ENCODE results near the gene ARMC9. TPM values are rescaled to one million over a fixed set of nuclear protein-coding genes. Genes with fewer than 3 reads are reported as not detected.
"Not testable (repeated sequence)": the region's sequence is repeated elsewhere in the genome, so short reads cannot be mapped to it uniquely, and the experiment has no call there.

Gene ARMC9
- total RNA-seq, 2 donors from 2014 or later: 2.0 to 4.0 TPM

DNA sequence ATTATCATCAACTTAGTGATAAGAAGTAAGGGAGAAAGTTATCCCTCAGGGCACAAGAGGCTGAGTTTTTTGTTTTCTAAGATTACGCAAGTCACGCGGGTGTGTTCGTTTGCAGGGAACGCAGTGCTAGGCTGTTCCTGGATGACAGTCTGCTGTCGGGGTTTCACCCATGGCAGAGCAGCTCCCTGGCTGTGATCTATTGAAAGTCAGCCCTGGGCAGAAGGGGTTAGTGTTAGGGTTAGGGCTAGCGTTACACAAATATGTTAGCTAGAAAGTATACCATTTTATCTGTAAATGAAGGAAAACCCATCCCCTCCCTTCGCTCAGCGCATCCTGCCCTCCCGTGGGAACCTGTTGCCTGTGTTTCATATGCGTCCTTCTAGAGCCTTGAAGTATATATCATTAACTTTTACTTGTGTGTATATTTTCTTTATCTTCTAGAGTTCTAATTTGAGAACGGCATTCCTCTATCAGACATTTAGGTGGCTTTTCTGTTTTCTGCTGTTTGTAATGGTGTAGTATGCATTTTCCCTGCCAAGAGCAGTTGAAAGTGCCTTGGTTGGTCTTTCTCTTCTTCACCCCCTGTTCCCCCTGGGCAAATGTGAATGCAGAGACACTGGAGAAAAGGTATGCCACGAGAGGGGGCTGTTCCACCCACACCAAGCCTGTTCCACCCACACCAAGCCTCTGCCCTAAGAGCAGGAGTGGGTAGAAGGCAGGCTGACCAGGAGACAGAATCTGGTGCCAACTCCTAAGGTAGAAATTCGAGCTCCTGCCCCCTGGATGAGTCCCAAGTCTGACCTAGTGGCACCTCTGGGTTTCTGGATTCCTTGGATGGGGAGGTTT lies 47.0 kb downstream of the ARMC9 start:
- no peak for ATAC-seq
- Mint-ChIP-seq H3K36me3 (no peaks in the 10 kb centered on the region), H3K27ac (no peak overlapping the region), H3K9me3 (no peaks in the 10 kb centered on the region)
- DNase-seq (ENCODE audit: low spot score in 2 of 2): no peak

DNA sequence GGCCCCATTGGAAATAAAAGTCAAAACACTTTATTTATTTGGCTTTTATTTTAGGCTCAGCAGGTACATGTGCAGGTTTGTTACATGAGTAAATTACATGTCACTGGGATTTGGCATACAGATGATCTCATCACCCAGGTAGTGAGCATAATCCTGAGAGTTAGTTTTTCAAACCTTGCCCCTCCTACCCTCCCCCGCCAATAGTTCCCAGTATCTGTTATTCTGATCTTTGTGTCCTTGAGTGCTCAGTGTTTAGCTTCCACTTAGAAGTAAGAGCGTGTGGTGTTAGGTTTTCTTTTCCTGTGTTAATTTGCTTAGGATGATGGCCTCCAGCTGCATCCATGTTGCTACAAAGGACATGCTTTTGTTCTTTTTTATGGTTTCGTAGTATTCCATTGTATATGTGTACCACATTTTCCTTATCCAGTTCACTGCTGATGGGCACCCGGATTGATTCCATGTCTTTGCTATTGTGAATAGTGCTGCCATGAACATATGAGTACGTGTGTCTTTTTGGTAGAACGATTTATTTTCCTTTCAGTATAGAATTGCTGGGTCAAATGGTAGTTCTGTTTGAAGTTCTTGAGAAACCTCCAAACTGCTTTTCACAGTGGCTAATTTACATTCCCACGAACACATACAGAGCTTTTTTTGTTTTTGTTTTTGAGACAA lies 47.9 kb downstream of the ARMC9 start:
- Mint-ChIP-seq H3K9me3 (no peaks in the 10 kb centered on the region), H3K27ac (no peak overlapping the region), H3K36me3 (no peaks in the 10 kb centered on the region)
- ATAC-seq (no peak), DNase-seq (ENCODE audit: low spot score in 2 of 2) (no peak)

DNA sequence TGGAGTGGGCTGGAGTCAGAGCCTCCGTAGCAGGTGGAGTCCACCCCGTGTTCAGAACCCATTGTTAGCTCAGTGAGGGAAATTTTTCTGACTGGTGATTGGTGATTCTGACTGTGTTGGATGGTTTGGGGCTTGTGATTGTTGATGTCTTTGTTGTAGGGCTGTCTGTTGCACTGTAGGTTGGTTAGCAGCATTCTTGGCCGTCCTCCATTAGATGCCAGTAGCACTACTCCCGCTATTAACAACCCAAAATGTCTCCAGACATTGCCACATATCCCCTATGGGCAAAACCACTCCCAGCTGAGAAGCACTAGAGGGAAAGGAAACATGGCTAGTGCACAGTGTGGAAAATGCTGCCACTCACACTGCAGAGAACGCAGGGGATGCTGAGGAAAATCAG lies 51.7 kb downstream of the ARMC9 start:
- Mint-ChIP-seq H3K36me3 (no peaks in the 10 kb centered on the region), H3K27ac (peak overlapping the region in 1 of 2 donors; percentile 8), H3K9me3 (no peaks in the 10 kb centered on the region)
- ATAC-seq: no peak
- no peak for DNase-seq (ENCODE audit: low spot score in 2 of 2)

DNA sequence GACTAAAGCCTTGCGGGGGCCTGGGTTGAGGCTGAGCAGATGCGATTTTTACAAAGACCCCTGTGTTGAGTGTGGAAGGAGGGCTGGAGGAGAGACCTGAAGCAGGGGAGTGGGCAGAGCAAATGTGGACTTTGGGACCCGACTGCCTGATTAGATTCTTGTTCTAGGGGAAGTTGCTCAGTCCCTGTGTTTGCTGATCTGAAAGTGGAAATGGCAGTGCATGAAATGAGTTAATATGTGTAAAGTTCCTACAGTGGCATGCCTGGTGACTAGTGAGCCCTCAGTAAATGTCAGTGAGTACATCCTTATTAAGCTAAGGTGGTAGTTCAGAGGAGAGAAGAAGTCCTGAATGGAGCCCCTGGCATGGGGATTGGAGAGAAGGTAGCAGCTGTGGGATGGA lies 52.3 kb downstream of the ARMC9 start:
- ATAC-seq (no peak), DNase-seq (ENCODE audit: low spot score in 2 of 2) (no peak)
- no peak overlapping the region for H3K27ac Mint-ChIP-seq
- no peaks in the 10 kb centered on the region for H3K36me3 Mint-ChIP-seq
- H3K9me3 Mint-ChIP-seq: no peaks in the 10 kb centered on the region

DNA sequence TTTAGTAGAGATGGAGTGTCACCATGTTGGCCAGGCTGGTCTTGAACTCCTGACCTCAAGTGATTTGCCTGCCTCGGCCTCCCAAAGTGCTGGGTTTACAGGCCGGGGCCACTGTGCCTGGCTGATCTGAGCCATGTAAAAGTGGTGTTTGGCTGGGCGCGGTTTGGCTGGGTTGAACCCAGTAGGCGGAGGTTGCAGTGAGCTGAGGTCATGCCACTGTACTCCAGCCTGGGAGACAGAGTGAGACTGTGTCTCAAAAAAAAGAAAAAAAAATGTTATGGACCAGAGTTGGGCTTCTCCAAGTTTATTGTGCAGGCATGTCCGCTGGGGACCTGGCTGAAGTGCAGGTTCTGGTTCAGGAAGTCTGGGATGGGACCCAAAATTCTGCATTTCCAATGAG lies 54.9 kb downstream of the ARMC9 start:
- not testable (repeated sequence) for DNase-seq (ENCODE audit: low spot score in 2 of 2); ATAC-seq; H3K27ac Mint-ChIP-seq; H3K9me3 Mint-ChIP-seq; H3K36me3 Mint-ChIP-seq

DNA sequence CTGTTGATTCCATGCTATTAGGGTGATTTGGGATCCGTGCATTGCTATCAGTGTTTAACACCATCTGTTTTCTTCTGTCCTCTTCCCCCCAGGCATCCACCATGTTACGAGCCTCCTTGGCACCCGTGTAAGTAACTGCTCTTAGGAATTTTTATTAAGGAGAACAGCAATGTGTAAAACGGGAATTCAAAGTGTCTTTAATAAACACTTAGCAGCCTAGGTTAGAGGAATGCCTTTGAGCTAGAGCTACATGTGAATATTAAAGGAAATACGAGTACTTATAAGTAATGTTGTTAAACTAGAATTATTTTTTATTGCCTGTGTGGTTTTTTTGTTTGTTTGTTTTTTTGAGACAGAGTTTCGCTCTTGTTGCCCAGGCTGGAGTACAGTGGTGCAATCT lies 58.1 kb downstream of the ARMC9 start:
- Mint-ChIP-seq H3K36me3 (no peaks in the 10 kb centered on the region), H3K27ac (no peak overlapping the region), H3K9me3 (no peaks in the 10 kb centered on the region)
- ATAC-seq (no peak), DNase-seq (ENCODE audit: low spot score in 2 of 2) (no peak)

DNA sequence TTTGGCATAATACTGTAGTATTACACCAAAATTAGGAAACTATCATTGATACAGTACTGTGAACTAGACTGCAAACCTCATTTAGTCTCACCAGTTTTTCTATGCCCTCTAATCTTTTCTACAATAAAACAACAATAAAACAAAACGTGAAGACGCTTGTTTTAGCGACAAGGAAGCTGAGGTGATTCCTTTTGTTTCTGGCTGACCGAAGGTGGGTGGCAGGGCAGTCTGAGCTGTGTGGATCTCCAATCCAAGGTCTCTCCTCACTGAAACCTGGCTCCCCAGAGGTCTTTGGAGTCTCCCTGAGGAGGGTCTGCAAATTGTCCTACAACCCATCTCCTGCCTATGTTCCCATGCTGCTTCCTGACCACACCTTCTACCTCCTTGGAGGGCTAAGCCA lies 59.3 kb downstream of the ARMC9 start:
- Mint-ChIP-seq H3K36me3 (no peaks in the 10 kb centered on the region), H3K27ac (no peak overlapping the region), H3K9me3 (no peaks in the 10 kb centered on the region)
- ATAC-seq: no peak
- DNase-seq (ENCODE audit: low spot score in 2 of 2): no peak

DNA sequence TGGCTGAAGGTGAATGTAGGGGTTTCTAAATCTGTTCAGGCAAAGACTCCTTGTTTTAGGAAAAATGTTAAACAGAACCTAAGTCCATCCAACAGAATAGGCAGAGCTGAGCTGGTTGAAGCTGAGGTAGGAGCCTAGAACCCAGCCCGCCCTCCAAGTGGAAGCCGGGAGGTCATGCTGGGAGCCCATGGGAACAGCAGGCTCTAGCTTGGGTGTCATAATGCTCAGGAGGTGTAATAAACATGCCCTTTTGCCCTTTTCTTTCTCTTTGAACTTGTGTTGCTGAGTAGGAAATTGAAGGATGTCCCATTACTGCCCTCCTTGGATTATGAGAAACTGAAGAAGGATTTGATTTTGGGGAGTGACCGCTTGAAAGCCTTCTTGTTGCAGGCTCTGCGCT lies 60.3 kb downstream of the ARMC9 start:
- no peaks in the 10 kb centered on the region for H3K9me3 Mint-ChIP-seq
- H3K27ac Mint-ChIP-seq: no peak overlapping the region
- DNase-seq (ENCODE audit: low spot score in 2 of 2) (no peak), ATAC-seq (no peak)
- H3K36me3 Mint-ChIP-seq: no peaks in the 10 kb centered on the region

DNA sequence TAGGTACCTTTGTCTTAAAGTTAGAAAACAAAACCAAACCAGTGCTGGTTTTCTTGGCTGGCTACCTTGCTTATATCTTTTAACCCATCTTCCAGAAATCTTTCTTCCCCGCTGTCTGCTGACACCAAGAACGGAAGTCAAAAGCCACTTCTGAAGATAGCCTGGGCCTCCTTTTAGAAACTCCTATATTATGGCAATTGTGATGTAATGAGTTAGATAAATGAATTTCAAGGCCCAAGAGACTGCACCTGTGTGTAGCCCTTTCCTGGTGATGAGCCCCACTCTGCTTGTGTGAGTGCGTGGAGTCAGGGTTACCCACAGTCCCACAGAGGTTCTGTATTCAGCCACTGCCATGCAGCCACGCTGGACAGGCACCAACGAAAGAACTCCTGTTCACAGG lies 60.7 kb downstream of the ARMC9 start:
- ATAC-seq: peak in 1 of 2 donors; percentile 34
- Mint-ChIP-seq H3K36me3 (no peaks in the 10 kb centered on the region), H3K9me3 (no peaks in the 10 kb centered on the region), H3K27ac (no peak overlapping the region)
- DNase-seq (ENCODE audit: low spot score in 2 of 2): no peak

DNA sequence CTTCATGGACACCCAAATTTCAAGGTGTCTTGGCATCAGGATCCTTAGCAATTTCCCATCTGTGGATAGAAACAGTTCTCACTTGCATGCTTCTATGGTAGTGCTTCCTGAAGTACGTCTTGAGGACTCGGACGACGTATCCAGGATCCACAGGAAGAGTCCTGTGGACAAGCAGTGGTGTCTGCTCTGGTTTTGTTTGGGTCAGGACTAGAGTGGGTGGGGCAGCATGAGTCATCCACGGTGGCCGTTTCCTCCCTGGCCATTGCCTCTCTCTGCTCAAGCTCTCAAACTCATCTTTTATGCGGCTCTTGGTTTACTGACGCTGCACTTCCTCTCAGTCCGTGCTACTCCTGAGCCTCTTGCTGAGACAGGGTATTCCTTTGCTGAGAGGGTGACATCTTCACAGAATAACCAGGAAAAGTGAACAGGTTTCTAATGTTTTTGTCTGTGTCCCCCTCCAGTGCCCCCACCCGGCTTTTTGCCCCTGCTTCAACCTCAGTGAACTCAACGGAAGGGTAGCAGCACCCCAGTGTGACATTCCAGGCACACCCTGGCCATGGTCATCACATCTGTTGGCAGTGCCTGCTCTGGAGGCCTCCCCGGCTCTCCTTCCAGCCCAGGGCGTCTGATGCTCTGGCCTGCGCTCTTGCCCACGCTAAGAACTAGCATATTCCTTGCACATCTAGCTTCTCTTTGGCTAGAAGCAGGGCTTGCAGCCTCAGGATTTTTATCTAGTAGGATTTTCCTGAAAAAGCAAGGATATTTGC lies 62.2 kb downstream of the ARMC9 start:
- no peak for ATAC-seq
- no peaks in the 10 kb centered on the region for H3K36me3 Mint-ChIP-seq

DNA sequence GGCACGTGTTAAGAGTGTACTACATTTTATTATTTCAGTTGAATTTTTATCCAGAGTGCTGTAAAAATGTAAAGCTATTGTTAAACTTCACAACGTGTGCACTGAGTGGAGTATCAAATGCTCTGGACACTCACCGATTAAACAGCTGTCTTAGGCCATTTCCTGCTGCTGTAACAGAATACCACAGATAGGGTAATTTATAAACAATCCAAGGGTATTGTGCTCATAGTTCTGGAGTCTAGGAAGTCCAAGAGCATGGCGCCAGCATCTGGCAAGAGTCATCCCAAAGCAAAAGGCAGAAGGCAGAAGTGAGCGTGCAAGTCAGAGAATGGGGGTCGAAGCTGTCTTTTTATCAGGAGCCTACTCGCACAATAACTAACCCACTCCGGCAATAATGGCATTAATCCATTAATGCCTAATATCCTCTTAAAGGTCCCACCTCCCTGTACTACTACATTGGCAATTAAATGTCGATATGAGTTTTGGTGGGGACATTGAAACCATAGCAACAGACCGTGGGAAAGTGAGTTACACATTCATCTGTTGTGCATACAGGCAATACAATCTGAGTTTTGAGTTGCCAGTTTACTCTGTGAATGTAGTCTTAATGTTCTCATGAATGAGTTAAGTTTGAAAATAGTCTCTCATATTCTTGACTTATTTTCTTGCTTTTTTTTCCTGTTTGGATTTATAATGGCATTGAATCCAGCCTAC lies 64.8 kb downstream of the ARMC9 start:
- H3K36me3 Mint-ChIP-seq: no peaks in the 10 kb centered on the region
- ATAC-seq (no peak), DNase-seq (ENCODE audit: low spot score in 2 of 2) (no peak)
- H3K9me3 Mint-ChIP-seq: no peaks in the 10 kb centered on the region
- H3K27ac Mint-ChIP-seq: no peak overlapping the region

More for the DNA sequence above, 62.2 kb downstream of the ARMC9 start:
- Mint-ChIP-seq H3K27ac (no peak overlapping the region), H3K9me3 (no peaks in the 10 kb centered on the region)
- no peak for DNase-seq (ENCODE audit: low spot score in 2 of 2)

DNA sequence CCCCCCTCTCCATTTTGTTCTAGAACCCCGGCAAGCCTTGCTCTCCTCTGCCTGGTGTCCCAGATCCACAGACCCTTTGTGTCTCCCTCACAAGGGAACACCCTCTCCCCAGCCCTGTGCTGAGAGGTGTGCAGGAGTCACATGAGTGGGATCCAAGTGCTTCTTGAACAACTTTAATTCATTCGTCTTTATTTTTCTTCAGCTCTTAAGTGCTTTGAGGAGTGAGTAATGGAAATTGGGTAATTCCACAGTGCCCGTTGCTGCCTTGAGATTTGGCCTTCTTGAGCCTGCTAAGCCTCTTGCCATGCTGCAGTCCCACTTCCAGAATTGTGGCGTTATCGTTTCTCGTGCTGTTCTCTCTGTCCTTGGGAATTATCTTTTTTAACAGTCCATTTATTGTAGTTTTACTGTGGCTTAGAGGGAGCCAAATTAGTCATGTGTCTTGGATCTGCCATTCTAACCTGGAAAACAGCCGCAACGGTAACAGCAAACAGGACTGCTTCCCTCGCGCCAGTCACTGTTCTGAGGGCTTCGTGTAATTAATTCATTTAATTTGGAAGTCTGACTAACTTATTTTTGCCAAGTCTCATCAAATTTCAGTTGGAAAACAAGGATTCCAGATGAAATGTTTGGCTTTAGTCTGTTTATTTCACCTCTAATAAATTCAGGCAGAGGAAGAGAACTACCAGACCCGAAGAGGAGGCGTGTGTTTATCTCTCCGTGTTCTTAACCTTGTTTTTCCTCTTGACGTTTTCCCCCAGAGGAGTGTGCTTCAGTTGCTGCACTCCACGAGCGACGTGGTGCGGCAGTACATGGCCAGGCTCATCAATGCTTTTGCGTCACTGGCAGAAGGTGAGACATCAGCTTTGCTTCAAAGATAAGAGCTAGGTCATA lies 72.0 kb downstream of the ARMC9 start:
- ATAC-seq (no peak), DNase-seq (ENCODE audit: low spot score in 2 of 2) (no peak)
- H3K9me3 Mint-ChIP-seq: no peaks in the 10 kb centered on the region
- no peak overlapping the region for H3K27ac Mint-ChIP-seq
- no peaks in the 10 kb centered on the region for H3K36me3 Mint-ChIP-seq

DNA sequence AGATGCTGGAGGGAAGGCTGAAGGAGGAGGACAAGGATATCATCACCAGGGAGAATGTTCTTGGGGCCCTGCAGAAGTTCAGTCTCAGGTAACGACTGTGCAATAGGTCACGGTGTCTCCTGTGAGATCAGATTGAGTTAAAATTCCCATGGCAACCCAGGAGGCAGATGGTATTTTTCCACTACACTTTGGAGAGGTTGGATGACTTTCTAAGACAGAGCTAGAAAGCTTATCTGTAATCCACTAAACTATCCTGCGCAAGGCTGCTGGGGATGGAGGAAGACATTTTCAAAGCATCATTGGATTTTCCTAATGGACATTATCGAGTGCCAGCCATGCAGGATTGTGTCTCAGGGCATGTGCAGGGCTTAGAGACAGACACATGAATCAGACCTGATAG lies 74.6 kb downstream of the ARMC9 start:
- Mint-ChIP-seq H3K36me3 (no peaks in the 10 kb centered on the region), H3K9me3 (no peaks in the 10 kb centered on the region), H3K27ac (no peak overlapping the region)
- DNase-seq (ENCODE audit: low spot score in 2 of 2): no peak
- ATAC-seq: no peak

DNA sequence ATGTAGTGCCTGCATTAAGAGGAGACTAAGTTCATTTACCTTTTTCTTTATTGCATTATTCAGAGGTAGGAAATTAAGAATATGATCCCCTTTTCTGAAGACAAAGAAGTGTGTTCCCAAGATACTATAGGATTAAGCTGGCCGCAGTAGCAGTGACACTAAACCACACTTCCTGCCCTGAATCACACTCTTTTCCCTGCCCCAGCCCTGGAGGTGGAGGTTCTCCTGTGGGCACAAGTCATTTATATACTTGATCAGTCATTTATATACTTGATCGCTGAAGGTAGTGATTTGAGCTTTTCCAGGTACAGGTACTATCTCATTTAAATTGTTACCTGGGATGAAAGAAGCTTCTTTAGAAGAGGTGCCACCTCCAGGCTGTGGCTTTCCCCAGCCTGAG lies 78.6 kb downstream of the ARMC9 start:
- DNase-seq (ENCODE audit: low spot score in 2 of 2) (peak in 1 of 2 donors; percentile 26), ATAC-seq (peak; percentile 68 to 78)
- H3K9me3 Mint-ChIP-seq: no peaks in the 10 kb centered on the region
- H3K27ac Mint-ChIP-seq: no peak overlapping the region
- H3K36me3 Mint-ChIP-seq: no peaks in the 10 kb centered on the region

DNA sequence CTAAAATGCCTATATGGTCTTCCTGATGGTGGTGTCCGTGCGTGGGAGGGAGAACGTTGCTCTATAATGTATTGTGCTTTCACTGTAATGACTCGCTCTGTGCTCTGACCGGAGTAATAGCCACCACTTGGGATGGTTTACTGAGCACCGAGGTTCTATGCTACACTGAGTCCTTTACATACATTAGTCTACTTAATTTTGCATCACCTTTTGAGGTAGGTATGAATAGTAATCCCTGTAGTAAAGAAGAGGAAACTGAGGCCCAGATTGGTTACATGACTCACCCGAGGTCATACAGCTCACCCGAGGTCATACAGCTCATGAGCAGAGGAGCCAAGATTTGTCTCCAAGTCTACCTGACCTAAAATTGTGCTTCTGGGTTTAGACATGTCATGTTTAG lies 79.5 kb downstream of the ARMC9 start:
- peak; percentile 86 to 89 for ATAC-seq
- Mint-ChIP-seq H3K27ac (no peak overlapping the region), H3K36me3 (no peaks in the 10 kb centered on the region), H3K9me3 (no peaks in the 10 kb centered on the region)
- DNase-seq (ENCODE audit: low spot score in 2 of 2): no peak

DNA sequence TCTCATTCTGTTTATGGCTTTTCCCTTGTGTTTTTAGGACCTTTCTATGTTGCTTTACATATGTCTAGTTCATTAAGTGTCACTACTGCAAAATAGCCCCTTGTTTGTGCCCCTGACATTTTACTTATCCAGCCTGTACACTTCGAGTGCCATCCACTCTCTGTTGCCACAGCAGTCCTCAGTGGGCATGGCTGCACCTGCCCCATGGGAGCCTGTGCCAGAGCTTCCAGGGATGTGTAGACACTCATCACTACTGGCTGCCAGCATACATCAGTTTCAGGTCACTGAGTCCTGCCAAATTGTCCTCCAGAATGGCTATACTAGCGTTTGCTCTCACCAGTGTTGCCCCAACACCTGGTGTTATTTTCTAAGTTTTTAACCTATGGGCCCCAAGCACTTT lies 80.4 kb downstream of the ARMC9 start:
- Mint-ChIP-seq H3K9me3 (no peaks in the 10 kb centered on the region), H3K36me3 (no peaks in the 10 kb centered on the region), H3K27ac (peak overlapping the region in 1 of 2 donors; percentile 61)
- no peak for ATAC-seq
- DNase-seq (ENCODE audit: low spot score in 2 of 2): no peak

All from activated naive CD4-positive, alpha-beta T cell treated with anti-CD3 and anti-CD28 coated beads, Interleukin-2, amount 50 U/mL, for 72 hours (primary cell).